BJ (cell line): Measurements from ENCODE around the gene RNASEH2B. TPM values are rescaled to one million over a fixed set of nuclear protein-coding genes. Genes with fewer than 3 reads are reported as not detected.

Experiments
- CTCF ChIA-PET: fragments of 350-600 bp; formaldehyde crosslinking; extraction: SDS; loops from one replicate; lab custom pipeline; 2021; ENCODE audit warnings: antibody characterized with exemption, inconsistent platforms; lab: Yijun Ruan, JAX
- POLR2A ChIA-PET: fragments of 300-600 bp; sonication (Branson Sonifier 250); formaldehyde crosslinking; extraction: SDS; loops from one replicate; lab custom pipeline; 2021; ENCODE audit warnings: antibody characterized with exemption; lab: Charles Lee
- DNase-seq: peaks from one replicate; pipeline ENCODE4 v3.0.0-alpha.2; 2011; ENCODE audit warnings: low read depth
- H3K27me3 ChIP-seq: 2 replicates; pipeline ENCODE4 v1.6.0; 2011; ENCODE audit warnings: low read length; ENCODE audit not compliant: control insufficient read depth, insufficient read depth
- H3K36me3 ChIP-seq: 2 replicates; pipeline ENCODE4 v1.5.1; 2011; ENCODE audit warnings: low read length; ENCODE audit not compliant: control insufficient read depth, insufficient read depth
- H3K4me3 ChIP-seq: 2 replicates; pipeline ENCODE4 v1.5.1; 2011; ENCODE audit warnings: low read depth, mild to moderate bottlenecking, control low read depth, low read length
- CTCF ChIP-seq: IDR thresholded peaks from 2 replicates; pipeline ENCODE4 v1.5.1; 2011; ENCODE audit warnings: low read depth, mild to moderate bottlenecking, control low read depth, inconsistent platforms, low read length, moderate library complexity; ENCODE audit not compliant: insufficient read depth
- polyA plus RNA-seq: library from polyadenylated mRNA; depleted of rRNA; stranded (reverse); fragments of >200 nt; gene quantifications from 2 replicates; pipeline ENCODE4 v1.2.3, GENCODE V29; 2011; rRNA removed

The RNASEH2B gene
- polyA plus RNA-seq, 1 experiment, result 11.3 TPM

- H3K27me3 ChIP-seq, result peaks cover 3% of the 10 kb centered on the region
- CTCF ChIA-PET, result no interaction called here
- DNase-seq, result no peak
- POLR2A ChIA-PET, result no interaction called here
- no peaks in the 10 kb centered on the region for H3K36me3 ChIP-seq
- H3K4me3 ChIP-seq, result no peak overlapping the region
- no peak for TF ChIP-seq CTCF
Observed at GRCh38 chr13:51004111-51004865, 94.7 kb downstream of the RNASEH2B start.

GRCh38 chr13:51004918-51005460 is 95.4 kb downstream of the RNASEH2B start:
- Histone ChIP-seq H3K4me3 (no peak overlapping the region), H3K27me3 (peaks cover 3% of the 10 kb centered on the region), H3K36me3 (no peaks in the 10 kb centered on the region)
- DNase-seq, result no peak
- ChIA-PET CTCF (no interaction called here), POLR2A (no interaction called here)
- TF ChIP-seq CTCF, result no peak

GRCh38 chr13:51005566-51005965 is 96.0 kb downstream of the RNASEH2B start:
- no peak for TF ChIP-seq CTCF
- ChIA-PET POLR2A (no interaction called here), CTCF (interaction anchor here (0.5 to 0.6 kb wide), 2 partner anchors 27 to 200 kb away, joined by 3 read pairs; no protein-coding TSS in a partner anchor)
- DNase-seq, result no peak
- peaks cover 3% of the 10 kb centered on the region for H3K27me3 ChIP-seq
- H3K4me3 ChIP-seq, result no peak overlapping the region
- no peaks in the 10 kb centered on the region for H3K36me3 ChIP-seq

Other genes with a start within 250 kb of the RNASEH2B start
- not detected in 2 replicates for gene DLEU7, start 66.1 kb upstream of the RNASEH2B start, polyA plus RNA-seq
- not detected in 2 replicates for gene C13orf42, start 201.5 kb downstream of the RNASEH2B start, polyA plus RNA-seq